Smooth muscle cell (in vitro differentiated cells): ENCODE measurements around the gene TBC1D9B. TPM values are rescaled to one million over a fixed set of nuclear protein-coding genes. Genes with fewer than 3 reads are reported as not detected.

ENCODE experiments used
- DNase-seq: peaks from one replicate; lab custom pipeline; 2025; ENCODE audit not compliant: unreplicated experiment; lab: John Stamatoyannopoulos, UW
- H2AFZ ChIP-seq: fragments of 200-600 bp; sonication (generic); 2 replicates; pipeline ENCODE4 v1.6.0; 2016; ENCODE audit warnings: antibody characterized with exemption, low read depth, mild to moderate bottlenecking
- H3F3A ChIP-seq: fragments of 200-600 bp; sonication (generic); 2 replicates; pipeline ENCODE4 v1.6.0; 2017; ENCODE audit warnings: antibody characterized with exemption, low read depth
- H3K27ac ChIP-seq: fragments of 200-600 bp; sonication (generic); 2 replicates; pipeline ENCODE4 v1.5.1; 2016; ENCODE audit warnings: low read depth, mild to moderate bottlenecking
- H3K27me3 ChIP-seq: fragments of 200-600 bp; sonication (generic); 2 replicates; pipeline ENCODE4 v1.6.1; 2016; ENCODE audit warnings: low read depth, mild to moderate bottlenecking
- H3K36me3 ChIP-seq: fragments of 200-600 bp; sonication (generic); 2 replicates; pipeline ENCODE4 v1.5.1; 2016; ENCODE audit warnings: low read depth
- H3K4me1 ChIP-seq: fragments of 200-600 bp; sonication (generic); 2 replicates; pipeline ENCODE4 v1.5.1; 2016; ENCODE audit warnings: low read depth
- H3K4me2 ChIP-seq: fragments of 200-600 bp; sonication (generic); 2 replicates; pipeline ENCODE4 v1.6.0; 2016; ENCODE audit warnings: mild to moderate bottlenecking
- H3K4me3 ChIP-seq: fragments of 200-600 bp; sonication (generic); 2 replicates; pipeline ENCODE4 v1.5.1; 2016; ENCODE audit warnings: mild to moderate bottlenecking
- H3K79me2 ChIP-seq: fragments of 200-600 bp; sonication (generic); 2 replicates; pipeline ENCODE4 v1.6.0; 2016; ENCODE audit warnings: low read depth, mild to moderate bottlenecking
- H3K9ac ChIP-seq: fragments of 200-600 bp; sonication (generic); 2 replicates; pipeline ENCODE4 v1.6.0; 2016; ENCODE audit warnings: low read depth
- H3K9me3 ChIP-seq: fragments of 200-600 bp; sonication (generic); replicated peaks from 2 replicates; pipeline ENCODE4 v1.5.1; 2016; ENCODE audit warnings: low read depth
- H4K20me1 ChIP-seq: fragments of 200-600 bp; sonication (generic); 2 replicates; pipeline ENCODE4 v1.6.0; 2016; ENCODE audit warnings: low read depth
- CTCF ChIP-seq: fragments of 200-600 bp; sonication (generic); IDR thresholded peaks from 2 replicates; pipeline ENCODE4 v1.5.1; 2017; ENCODE audit warnings: borderline replicate concordance, mild to moderate bottlenecking, antibody characterized with exemption; ENCODE audit not compliant: insufficient read depth, poor library complexity, severe bottlenecking
- WGBS: methylation state at CpG from one replicate; pipeline ENCODE4 v1.1.7; 2016; ENCODE audit warnings: low lambda C conversion rate; 5-methylcytosine and 5-hydroxymethylcytosine counted together
- polyA plus RNA-seq: library from polyadenylated mRNA; unstranded; fragments of >200 nt; fragmentation: Nextera tagmentation; extraction: Ambion mirVana; gene quantifications from 2 replicates; pipeline ENCODE4 v1.2.1, GENCODE V29; 2016
- total RNA-seq: library from RNA; depleted of rRNA; stranded (reverse); fragments of >200 nt; gene quantifications from 2 replicates; pipeline ENCODE4 v1.2.3, GENCODE V29; 2014

TBC1D9B gene
- total and polyA plus RNA-seq, 2 experiments from 2014 or later = 47.5 to 62.3 TPM

GRCh38 chr5:179904463-179905160 is 3.1 kb downstream of the TBC1D9B start:
- no peak for DNase-seq
- H3K36me3 ChIP-seq = no peaks in the 10 kb centered on the region
- no peak overlapping the region for H3K4me3 ChIP-seq
- TF ChIP-seq CTCF = no peak
- H3K79me2 ChIP-seq = peaks cover 13% of the 10 kb centered on the region
- no peaks in the 10 kb centered on the region for H3K4me1 ChIP-seq
- H3K27me3 ChIP-seq = no peaks in the 10 kb centered on the region
- no peak overlapping the region for H2AFZ ChIP-seq
- H3K9me3 ChIP-seq = no peaks in the 10 kb centered on the region
- H3K27ac ChIP-seq = no peak overlapping the region
- no peak overlapping the region for H3K4me2 ChIP-seq
- 96% methylated on average over 25 of the region's 25 CpGs for WGBS
- H4K20me1 ChIP-seq = peaks cover 26% of the 10 kb centered on the region
- no peak overlapping the region for H3K9ac ChIP-seq
- no peaks in the 10 kb centered on the region for H3F3A ChIP-seq

GRCh38 chr5:179902763-179903158 is 4.9 kb downstream of the TBC1D9B start:
- Histone ChIP-seq H3K9me3 (no peaks in the 10 kb centered on the region), H2AFZ (no peak overlapping the region), H3K4me3 (no peak overlapping the region), H3K4me2 (no peak overlapping the region), H3K36me3 (no peaks in the 10 kb centered on the region), H3F3A (no peaks in the 10 kb centered on the region), H3K27me3 (no peaks in the 10 kb centered on the region), H4K20me1 (peaks cover 27% of the 10 kb centered on the region), H3K4me1 (no peaks in the 10 kb centered on the region), H3K79me2 (peaks cover 13% of the 10 kb centered on the region), H3K27ac (no peak overlapping the region), H3K9ac (no peak overlapping the region)
- TF ChIP-seq CTCF = no peak
- no peak for DNase-seq
- WGBS = 97% methylated on average over 7 of the region's 7 CpGs

GRCh38 chr5:179901915-179902762 is 5.6 kb downstream of the TBC1D9B start:
- DNase-seq = no peak
- Histone ChIP-seq H4K20me1 (peaks cover 27% of the 10 kb centered on the region), H2AFZ (no peak overlapping the region), H3K79me2 (peaks cover 13% of the 10 kb centered on the region), H3K27ac (no peak overlapping the region), H3K4me2 (no peak overlapping the region), H3K36me3 (no peaks in the 10 kb centered on the region), H3K4me3 (no peak overlapping the region), H3F3A (no peaks in the 10 kb centered on the region), H3K9me3 (no peaks in the 10 kb centered on the region), H3K27me3 (no peaks in the 10 kb centered on the region), H3K9ac (no peak overlapping the region), H3K4me1 (no peaks in the 10 kb centered on the region)
- no peak for TF ChIP-seq CTCF
- WGBS = 95% methylated on average over 15 of the region's 15 CpGs
